ENCODE data around the gene MEMO1. TPM values are rescaled to one million over a fixed set of nuclear protein-coding genes. Genes with fewer than 3 reads are reported as not detected.

Gene MEMO1
- total and polyA plus RNA-seq, 4 donors, result 30.7 to 38.5 (median 32.2) TPM

- 94 to 95% methylated on average over 4 of the region's 4 CpGs for WGBS, 2 donors
- Histone ChIP-seq H3K27me3 (ENCODE audit: control insufficient read depth in 3 of 3, insufficient read depth in 3 of 3, low read length in 2 of 3) (no peaks in the 10 kb centered on the region), H3K9me3 (ENCODE audit: control insufficient read depth in 4 of 4, insufficient read depth in 3 of 4, low read length in 3 of 4) (no peaks in the 10 kb centered on the region), H3K4me3 (no peak overlapping the region), H3K36me3 (ENCODE audit: control insufficient read depth in 4 of 4, insufficient read depth in 4 of 4, low read length in 4 of 4) (no peaks in the 10 kb centered on the region), H3K9ac (ENCODE audit: insufficient read depth in 1 of 2, low read length in 2 of 2) (no peak overlapping the region), H3K27ac (ENCODE audit: low read depth in 1 of 2, low read length in 1 of 2) (no peak overlapping the region), H3K4me1 (ENCODE audit: control insufficient read depth in 5 of 5, insufficient read depth in 5 of 5, low read length in 5 of 5) (peaks cover 0 to 10% (median 0%) of the 10 kb centered on the region in 5 donors)
- no peak for TF ChIP-seq CTCF (IDR thresholded peaks at IDR 0.05; ENCODE audit: control extremely low read depth, extremely low read depth)
- ATAC-seq (ENCODE audit: insufficient read depth, low FRiP score) (no peak), DNase-seq (no peak)
Observed at GRCh38 chr2:31950946-31951562, 59.8 kb downstream of the MEMO1 start.

- H3K27me3 ChIP-seq (ENCODE audit: control insufficient read depth in 3 of 3, insufficient read depth in 3 of 3, low read length in 2 of 3), result no peaks in the 10 kb centered on the region
- no peaks in the 10 kb centered on the region for H3K9me3 ChIP-seq (ENCODE audit: control insufficient read depth in 4 of 4, insufficient read depth in 3 of 4, low read length in 3 of 4)
- peaks cover 0 to under 1% (median 0%) of the 10 kb centered on the region in 4 donors for H3K36me3 ChIP-seq (ENCODE audit: control insufficient read depth in 4 of 4, insufficient read depth in 4 of 4, low read length in 4 of 4)
- H3K9ac ChIP-seq (ENCODE audit: insufficient read depth in 1 of 2, low read length in 2 of 2), result no peak overlapping the region
- no peak overlapping the region for H3K27ac ChIP-seq (ENCODE audit: low read depth in 1 of 2, low read length in 1 of 2)
- DNase-seq, result no peak
- TF ChIP-seq CTCF (IDR thresholded peaks at IDR 0.05; ENCODE audit: control extremely low read depth, extremely low read depth), result no peak
- no peak overlapping the region for H3K4me3 ChIP-seq
- no peak for ATAC-seq (ENCODE audit: insufficient read depth, low FRiP score)
- H3K4me1 ChIP-seq (ENCODE audit: control insufficient read depth in 5 of 5, insufficient read depth in 5 of 5, low read length in 5 of 5), result peaks cover 0 to 19% (median 0%) of the 10 kb centered on the region in 5 donors
- WGBS, 2 donors, result 92 to 94% methylated on average over 2 of the region's 2 CpGs
Observed at GRCh38 chr2:31947871-31948270, 62.9 kb downstream of the MEMO1 start.

GRCh38 chr2:31946838-31947237 is 64.0 kb downstream of the MEMO1 start:
- no peak overlapping the region for H3K9ac ChIP-seq (ENCODE audit: insufficient read depth in 1 of 2, low read length in 2 of 2)
- H3K4me3 ChIP-seq, result no peak overlapping the region
- WGBS, 2 donors, result 71 to 84% methylated on average over 4 of the region's 4 CpGs
- TF ChIP-seq CTCF (IDR thresholded peaks at IDR 0.05; ENCODE audit: control extremely low read depth, extremely low read depth), result no peak
- DNase-seq, result no peak
- no peak overlapping the region for H3K27ac ChIP-seq (ENCODE audit: low read depth in 1 of 2, low read length in 1 of 2)
- H3K4me1 ChIP-seq (ENCODE audit: control insufficient read depth in 5 of 5, insufficient read depth in 5 of 5, low read length in 5 of 5), result peaks cover 0 to 19% (median 0%) of the 10 kb centered on the region in 5 donors
- ATAC-seq (ENCODE audit: insufficient read depth, low FRiP score), result no peak
- H3K9me3 ChIP-seq (ENCODE audit: control insufficient read depth in 4 of 4, insufficient read depth in 3 of 4, low read length in 3 of 4), result no peaks in the 10 kb centered on the region
- H3K36me3 ChIP-seq (ENCODE audit: control insufficient read depth in 4 of 4, insufficient read depth in 4 of 4, low read length in 4 of 4), result peaks cover 0 to 6% (median 2%) of the 10 kb centered on the region in 4 donors
- no peaks in the 10 kb centered on the region for H3K27me3 ChIP-seq (ENCODE audit: control insufficient read depth in 3 of 3, insufficient read depth in 3 of 3, low read length in 2 of 3)

GRCh38 chr2:31945572-31945935 is 65.3 kb downstream of the MEMO1 start:
- Histone ChIP-seq H3K27me3 (ENCODE audit: control insufficient read depth in 3 of 3, insufficient read depth in 3 of 3, low read length in 2 of 3) (no peaks in the 10 kb centered on the region), H3K27ac (ENCODE audit: low read depth in 1 of 2, low read length in 1 of 2) (no peak overlapping the region), H3K9me3 (ENCODE audit: control insufficient read depth in 4 of 4, insufficient read depth in 3 of 4, low read length in 3 of 4) (no peaks in the 10 kb centered on the region), H3K36me3 (ENCODE audit: control insufficient read depth in 4 of 4, insufficient read depth in 4 of 4, low read length in 4 of 4) (peaks cover 0 to 6% (median 2%) of the 10 kb centered on the region in 4 donors), H3K4me1 (ENCODE audit: control insufficient read depth in 5 of 5, insufficient read depth in 5 of 5, low read length in 5 of 5) (peaks cover 0 to 19% (median 0%) of the 10 kb centered on the region in 5 donors), H3K9ac (ENCODE audit: insufficient read depth in 1 of 2, low read length in 2 of 2) (no peak overlapping the region), H3K4me3 (no peak overlapping the region)
- no peak for TF ChIP-seq CTCF (IDR thresholded peaks at IDR 0.05; ENCODE audit: control extremely low read depth, extremely low read depth)
- 61 to 73% methylated on average over 1 of the region's 1 CpG for WGBS, 2 donors
- no peak for DNase-seq
- no peak for ATAC-seq (ENCODE audit: insufficient read depth, low FRiP score)
